A549 treated with ZK216348 at 1 μM for 4 hours (cell line): ENCODE results near the gene NNT. TPM values are rescaled to one million over a fixed set of nuclear protein-coding genes. Genes with fewer than 3 reads are reported as not detected.

Experiments
- total RNA-seq: library from RNA; stranded (reverse); fragments of 200-300 nt; extraction: Qiagen RNA extraction; gene quantifications from 5 replicates; pipeline ENCODE4 v1.2.3, GENCODE V29; 2022; ENCODE audit warnings: low read depth

The NNT gene
- total RNA-seq = 8.3 to 14.5 TPM (median 11.2 TPM) in 5 replicates

GRCh38 chr5:43602461-43603343 lies at the start of gene NNT:
TSS of gene NNT (plus strand) at chr5:43603180. CDS start at chr5:43609196, 6,016 bp downstream.

GRCh38 chr5:43556857-43557542 lies 46.0 kb upstream of the NNT start, which contains the start of gene PAIP1:
TSS of gene PAIP1 (minus strand) at chr5:43557077. CDS start at chr5:43556846, 231 bp downstream.

Other genes starting within 250 kb of the NNT start
- 0.06 to 0.22 TPM (median 0.14 TPM) in 4 of 5 replicates, not detected in the other for gene CCL28, start 190.8 kb upstream of the NNT start, total RNA-seq
- 16.8 to 24.2 TPM (median 19.5 TPM) in 5 replicates for gene TMEM267, start 119.3 kb upstream of the NNT start, total RNA-seq
- gene C5orf34, start 88.0 kb upstream of the NNT start, total RNA-seq = 3.5 to 6.2 TPM (median 4.5 TPM) in 5 replicates
- 102 to 123 TPM (median 109 TPM) in 5 replicates for gene PAIP1, start 46.1 kb upstream of the NNT start, total RNA-seq